Effector CD4-positive, alpha-beta T cell (primary cell): Measurements from ENCODE around the gene DGKI.

Experiments
- DNase-seq: peaks from one replicate; pipeline ENCODE4 v3.0.0-alpha.2; 2020

Gene DGKI

GRCh38 chr7:137585591-137585990, 261.2 kb downstream of the DGKI start:
- no peak for DNase-seq

DNA sequence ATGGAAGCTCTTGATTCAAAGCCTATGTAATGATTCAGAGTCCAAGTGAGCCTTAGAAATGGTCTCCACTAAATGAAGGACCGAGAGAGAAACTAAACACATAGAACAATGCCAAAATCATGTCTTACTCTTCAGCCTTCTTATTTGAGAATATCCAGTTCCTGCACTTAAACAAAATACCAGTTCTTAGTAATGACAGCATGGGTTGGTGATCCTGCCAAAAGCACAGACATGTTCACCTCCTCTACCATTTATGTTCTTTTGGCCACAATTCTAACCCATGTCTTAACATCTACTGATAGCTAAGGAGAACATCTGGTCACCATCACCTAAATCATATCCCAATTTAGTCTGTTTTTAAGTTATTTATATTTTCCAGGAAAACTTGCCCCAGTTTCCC, 263.6 kb downstream of the DGKI start:
- no peak for DNase-seq

- DNase-seq = no peak
Observed at GRCh38 chr7:137579913-137580640, 266.7 kb downstream of the DGKI start.

- DNase-seq = no peak
Observed at GRCh38 chr7:137578541-137578940, 268.2 kb downstream of the DGKI start.

DNA sequence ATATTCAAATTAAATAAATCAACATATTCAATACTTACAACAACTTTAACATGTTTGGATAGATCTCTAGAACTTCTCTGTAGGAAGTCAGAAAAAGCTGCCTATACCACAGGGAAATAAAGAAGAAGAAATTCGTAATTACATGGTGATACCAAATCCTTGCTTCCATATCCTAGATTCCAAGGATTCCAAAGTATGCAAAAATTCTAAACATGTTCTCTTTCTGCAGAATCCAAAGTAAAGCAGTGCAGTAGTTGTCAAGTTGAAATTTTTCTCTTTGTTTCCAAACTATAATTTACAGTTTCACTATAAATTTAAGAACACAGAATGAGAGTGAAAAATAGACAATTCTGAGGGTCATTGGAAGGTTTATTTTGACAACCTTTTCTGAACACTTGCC, 269.6 kb downstream of the DGKI start:
- no peak for DNase-seq

DNA sequence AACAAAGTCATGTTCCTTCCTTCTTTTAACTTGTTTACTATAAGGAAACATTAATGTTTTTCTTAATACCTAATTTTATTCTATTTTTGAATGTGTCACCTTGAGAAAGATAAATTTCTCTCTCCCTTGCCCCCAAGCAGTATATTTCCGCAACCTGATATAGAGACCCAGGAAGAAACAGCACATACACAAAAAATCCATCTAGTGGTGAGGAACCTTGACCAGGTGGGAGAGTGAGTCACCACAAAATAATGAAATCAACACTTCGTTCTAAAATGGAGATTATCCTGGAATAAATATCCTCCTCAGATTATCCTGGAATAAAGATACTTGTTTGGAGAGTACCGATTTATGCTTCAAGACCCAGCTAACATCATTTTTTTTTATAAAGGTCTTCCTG, 270.3 kb downstream of the DGKI start:
- no peak for DNase-seq

- DNase-seq = no peak
Observed at GRCh38 chr7:137574812-137575211, 272.0 kb downstream of the DGKI start.

DNA sequence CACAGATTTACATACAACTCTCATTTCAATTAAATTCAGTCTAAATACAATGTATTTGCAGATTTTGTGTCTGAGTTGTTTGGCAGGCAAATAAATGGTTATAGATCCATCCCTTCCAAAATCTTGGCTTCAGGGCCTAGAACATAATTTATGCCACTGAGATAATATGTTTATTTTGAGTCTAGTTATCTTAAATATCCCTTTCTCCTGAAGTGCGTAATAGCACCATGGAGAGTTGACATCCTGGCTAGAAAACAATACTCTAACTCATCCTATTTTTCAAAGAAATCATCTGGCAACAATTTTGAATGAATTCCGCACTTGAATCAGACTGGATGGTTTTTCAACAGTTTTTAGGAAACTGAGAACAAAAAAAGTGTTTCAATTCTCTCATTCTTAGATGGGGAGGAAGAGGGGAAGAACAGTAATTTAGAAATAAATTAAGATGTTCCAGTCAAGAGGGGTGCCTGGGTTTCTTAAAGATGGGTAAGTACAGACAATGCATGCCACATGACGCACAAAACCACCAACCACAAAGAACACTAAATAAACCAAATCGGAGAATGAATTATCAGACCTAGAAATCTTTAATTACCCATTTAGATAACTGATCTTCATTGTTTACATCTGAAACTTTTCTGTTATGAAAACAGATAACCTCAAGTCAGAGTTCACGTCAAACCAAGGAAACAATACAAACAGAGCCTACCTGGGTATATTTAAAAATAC, 274.6 kb downstream of the DGKI start:
- DNase-seq = no peak

- DNase-seq = no peak
Observed at GRCh38 chr7:137564677-137565076, 282.1 kb downstream of the DGKI start.

DNA sequence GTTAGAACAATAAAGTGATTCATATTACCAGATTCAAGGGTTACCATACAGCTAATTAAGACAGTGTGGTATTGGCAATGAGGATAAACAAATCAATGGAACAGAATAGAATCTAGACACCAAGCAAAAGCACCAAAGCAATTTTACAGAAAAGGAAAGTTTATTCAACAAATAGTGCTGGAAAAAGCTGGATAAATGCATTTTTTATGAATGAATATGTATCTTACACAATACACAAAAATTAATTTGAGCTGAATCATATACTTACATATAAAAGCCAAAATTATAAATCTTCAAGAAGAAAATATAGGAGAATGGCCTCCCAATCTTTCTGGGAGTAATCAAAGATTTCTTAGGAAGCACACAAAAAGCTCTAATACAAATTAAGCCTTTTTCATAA, 282.8 kb downstream of the DGKI start:
- no peak for DNase-seq

- DNase-seq = no peak
Observed at GRCh38 chr7:137547485-137547884, 299.3 kb downstream of the DGKI start.

DNA sequence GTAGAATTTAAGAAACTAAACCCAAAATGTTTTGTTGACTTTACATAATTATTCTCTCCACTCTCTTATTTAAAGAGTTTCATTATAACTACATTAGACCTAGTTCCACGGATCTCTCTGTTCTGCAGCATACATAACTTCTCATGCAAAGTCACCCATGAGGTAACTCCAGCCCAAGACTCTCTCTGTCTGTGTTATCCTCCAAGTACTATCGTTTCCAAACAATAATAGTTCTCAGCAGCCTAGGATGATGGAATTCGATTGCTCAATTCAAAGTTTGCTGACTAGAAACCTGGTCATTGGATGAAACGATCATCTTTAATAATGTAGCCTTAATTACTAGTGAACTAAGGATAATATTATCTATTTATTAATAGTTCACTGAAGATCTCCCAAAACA, 300.1 kb downstream of the DGKI start:
- DNase-seq = no peak

DNA sequence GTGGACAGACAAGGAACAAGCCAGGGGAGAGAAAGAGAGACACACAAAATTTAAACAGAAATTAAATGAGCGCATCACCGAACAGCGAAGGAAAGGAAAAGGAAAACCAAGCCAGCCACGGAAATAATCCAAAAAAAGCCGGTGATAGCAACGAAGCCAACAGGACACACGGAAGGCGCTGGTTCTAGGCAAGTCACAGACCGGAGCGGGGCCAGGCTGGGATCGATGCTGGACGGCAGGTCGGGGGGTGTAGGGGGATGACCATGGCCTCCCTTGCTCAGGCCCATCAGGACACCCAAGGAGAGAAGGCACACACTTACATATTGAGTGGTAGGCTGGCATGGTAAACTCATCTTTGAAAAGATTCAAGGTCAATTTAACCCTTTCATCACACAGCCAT, 300.8 kb downstream of the DGKI start:
- no peak for DNase-seq

DNA sequence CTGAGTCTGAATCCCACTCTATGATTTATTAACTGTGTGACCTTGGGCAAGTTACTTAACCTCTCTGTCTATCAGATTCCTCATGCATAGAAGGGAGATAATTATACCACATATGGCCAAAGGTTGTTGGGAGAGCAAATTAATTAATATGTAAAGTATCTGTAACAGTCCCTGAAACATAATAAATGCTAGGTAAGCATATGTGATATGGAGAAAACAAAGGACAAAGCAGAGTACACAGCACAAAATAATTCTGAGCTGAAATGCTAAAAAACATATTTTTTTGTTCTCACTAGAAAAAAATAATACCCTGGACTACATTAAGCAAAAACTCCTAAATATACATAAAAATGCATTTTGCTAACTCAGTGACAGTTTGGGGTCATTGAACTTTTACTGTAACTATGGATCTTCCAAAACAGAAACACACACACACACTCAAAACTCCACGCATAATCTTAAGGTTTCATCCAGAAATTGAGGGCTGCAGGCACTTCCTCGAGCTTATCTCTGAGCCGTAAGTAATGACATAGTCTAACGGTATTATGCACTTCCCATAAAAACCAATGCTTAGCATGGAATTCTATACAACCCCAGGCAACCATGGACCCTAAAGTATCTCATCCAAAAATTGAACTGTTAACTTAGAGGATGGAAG, 301.6 kb downstream of the DGKI start:
- no peak for DNase-seq

DNA sequence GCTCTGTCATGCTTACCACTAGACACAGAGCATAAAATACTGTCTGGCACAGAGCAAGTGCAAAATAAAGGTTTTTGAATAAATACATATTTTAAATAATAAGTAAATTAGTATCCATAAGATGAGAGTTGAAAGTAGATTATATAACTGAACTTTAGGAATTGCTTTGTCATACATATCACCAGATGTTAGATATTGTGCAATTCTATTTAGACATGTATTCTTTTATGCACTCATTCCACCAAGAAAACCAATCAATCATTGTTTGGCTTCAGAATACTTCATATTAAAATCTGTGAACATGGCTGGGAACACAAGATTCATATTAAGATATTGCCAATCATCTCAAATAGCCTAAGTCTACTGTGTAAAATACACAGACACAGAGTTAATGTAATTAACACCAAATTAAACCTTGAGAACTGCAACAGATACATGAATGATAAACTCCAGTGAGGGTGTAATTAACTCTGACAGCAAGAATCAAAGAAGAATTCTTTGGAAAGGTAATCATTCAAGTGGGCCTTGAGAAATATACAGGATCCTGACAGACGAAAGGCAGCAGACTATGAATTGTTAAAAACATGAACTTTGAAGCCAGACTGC, 302.2 kb downstream of the DGKI start:
- no peak for DNase-seq

- no peak for DNase-seq
Observed at GRCh38 chr7:137539111-137539715, 307.6 kb downstream of the DGKI start.

DNA sequence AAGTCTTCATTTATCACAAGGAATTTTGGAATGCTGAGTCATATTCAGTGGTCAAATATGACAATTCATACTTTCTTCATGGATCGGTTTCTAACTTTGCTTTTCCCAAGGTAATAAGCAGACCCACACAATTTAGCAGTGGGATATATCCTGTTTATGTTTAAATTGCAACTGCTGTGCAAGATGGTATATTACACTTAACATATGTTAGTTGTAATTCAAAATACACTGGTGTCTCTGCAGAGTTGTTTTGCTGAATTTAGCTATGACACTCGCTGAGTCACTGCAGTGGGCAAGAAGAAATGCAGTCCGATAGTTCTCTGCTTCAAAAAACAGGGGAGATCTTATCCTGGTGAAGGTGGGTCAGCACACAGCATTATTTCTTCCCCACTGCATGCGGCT, 308.4 kb downstream of the DGKI start:
- DNase-seq = no peak

DNA sequence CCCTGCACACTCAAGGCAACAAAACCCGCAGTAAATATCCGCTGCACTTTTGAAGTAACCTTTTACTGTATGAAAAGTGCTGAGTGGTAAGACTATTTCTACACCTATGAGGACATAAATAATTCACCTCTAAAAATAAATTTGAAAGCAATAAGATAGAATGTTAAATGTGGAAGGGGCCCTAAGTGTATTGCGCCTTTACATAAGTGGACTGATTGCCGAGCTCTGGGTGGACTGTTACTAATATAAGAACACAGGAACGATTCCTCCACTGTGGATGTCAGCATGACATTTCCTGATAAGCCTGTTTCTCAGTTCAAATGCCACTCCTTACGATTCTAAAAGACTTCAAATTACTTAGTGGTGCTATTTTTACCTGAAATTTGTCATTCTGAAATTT, 311.2 kb downstream of the DGKI start:
- DNase-seq = no peak

GRCh38 chr7:137531671-137532070, 315.1 kb downstream of the DGKI start:
- no peak for DNase-seq

GRCh38 chr7:137527634-137528033, 319.1 kb downstream of the DGKI start:
- DNase-seq = no peak

- DNase-seq = no peak
Observed at GRCh38 chr7:137523171-137523570, 323.6 kb downstream of the DGKI start.

DNA sequence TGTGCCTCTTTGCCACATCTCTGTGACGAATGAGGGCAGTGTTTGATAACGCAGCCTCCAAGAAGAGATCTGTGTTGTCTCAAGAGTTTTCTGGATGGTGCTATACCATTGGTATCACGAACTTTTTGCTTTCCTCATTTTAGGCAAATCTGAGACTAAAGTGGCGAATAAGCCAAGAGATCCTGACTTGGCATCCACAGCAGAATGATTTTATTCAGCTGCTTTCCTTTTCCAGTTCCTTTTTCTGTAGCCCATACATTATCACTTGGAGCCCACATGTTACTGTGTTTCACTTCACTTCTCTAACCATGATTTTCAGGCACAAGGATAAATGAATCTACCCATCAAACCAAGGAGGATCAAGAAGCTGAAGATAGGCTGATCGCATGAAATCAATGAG, 325.3 kb downstream of the DGKI start:
- no peak for DNase-seq

DNA sequence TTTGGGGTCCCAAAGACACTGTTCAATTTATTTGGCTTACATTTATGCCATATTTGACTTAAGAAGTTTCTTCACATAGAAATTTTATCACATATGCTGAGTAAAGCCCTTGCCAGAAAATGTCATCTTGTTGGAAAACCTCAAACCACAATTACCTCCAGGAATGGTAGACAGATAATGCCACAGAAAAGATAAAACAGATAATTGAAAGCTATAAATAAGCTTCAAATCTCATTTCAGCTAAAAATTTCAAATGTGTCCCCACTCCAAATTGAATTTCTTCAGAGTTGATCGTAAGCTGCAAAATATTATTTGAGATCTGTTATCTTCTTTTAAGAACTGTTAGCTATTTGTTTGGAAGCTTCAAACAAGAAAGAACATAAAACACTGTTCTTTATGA, 326.8 kb downstream of the DGKI start:
- no peak for DNase-seq
